Measurements from ENCODE around the gene CENPA. TPM values are rescaled to one million over a fixed set of nuclear protein-coding genes. Genes with fewer than 3 reads are reported as not detected.
A peak's percentile ranks its signal among the peaks of the same experiment; 100 is the strongest.

The CENPA gene
- total and polyA plus RNA-seq, 2 of the 13 experiments (the other 11 are each of a cell fraction or from before 2014, with no cell fraction given), result 28.5 to 38.5 TPM

DNA sequence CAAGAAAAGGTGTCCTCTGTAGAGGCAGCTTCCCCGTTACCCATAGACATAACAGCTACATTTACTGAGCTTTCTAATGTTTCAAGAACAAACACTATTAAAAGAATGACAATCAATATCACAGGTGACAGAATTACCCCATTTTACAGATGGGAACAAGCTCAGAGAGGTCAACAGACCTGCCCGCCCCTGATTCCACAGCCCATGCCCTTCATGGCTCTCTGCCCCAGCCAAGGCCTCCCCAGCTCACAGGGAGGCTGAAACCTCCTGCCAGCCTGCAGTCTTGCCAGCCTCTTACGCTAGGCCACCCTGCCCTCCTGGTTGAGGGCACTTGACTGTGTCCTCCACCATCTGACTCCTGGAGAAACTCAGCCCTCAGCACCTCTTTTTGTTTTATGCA, 40.9 kb upstream of the CENPA start:
- TF ChIP-seq ZNF629 (CRISPR knock-in tag; conservative IDR thresholded peaks at IDR 0.05) (peak; percentile 56), KLF16 (CRISPR knock-in tag; IDR thresholded peaks at IDR 0.05) (no peak), ZNF644 (CRISPR knock-in tag; IDR thresholded peaks at IDR 0.05; ENCODE audit: low read depth) (no peak), POLR2AphosphoS2 (IDR thresholded peaks at IDR 0.05; ENCODE audit: low read depth, low read length) (no peak)
- Histone ChIP-seq H3K27me3 (ENCODE audit: control insufficient read depth in 1 of 2, insufficient read depth in 2 of 2, low read length in 2 of 2) (peaks cover 12 to 47% of the 10 kb centered on the region in 2 experiments; a peak in 4 of 5 replicates), H3K36me3 (replicated peaks in 1 of 2; ENCODE audit: control insufficient read depth in 1 of 2, insufficient read depth in 2 of 2, low read length in 2 of 2) (no peaks in the 10 kb centered on the region), H2AFZ (ENCODE audit: low read length) (no peak overlapping the region), H3K27ac (ENCODE audit: extremely low read length, insufficient read depth, low read length) (no peak overlapping the region), H4K20me1 (ENCODE audit: insufficient read depth, low read length) (no peaks in the 10 kb centered on the region), H3K9ac (ENCODE audit: insufficient read depth, low read depth, low read length) (no peak overlapping the region), H3K4me2 (ENCODE audit: low read depth, low read length) (no peak overlapping the region), H3K4me1 (ENCODE audit: insufficient read depth, low read length) (peaks cover 15% of the 10 kb centered on the region), H3K79me2 (ENCODE audit: insufficient read depth, low read length) (no peaks in the 10 kb centered on the region), H3K9me3 (ENCODE audit: low read length) (no peaks in the 10 kb centered on the region), H3K4me3 (replicated peaks in 1 of 3; ENCODE audit: insufficient read depth in 1 of 3, low read depth in 2 of 3, low read length in 3 of 3) (no peak overlapping the region)
- intact Hi-C loops (cut with micrococcal nuclease; ENCODE audit: unreplicated experiment), result loop anchor here (1.0 kb wide), 1 partner anchor 140 kb away; no protein-coding TSS in a partner anchor
- ChIA-PET POLR2A (no interaction called here), CTCF (ENCODE audit: low intra/inter-chr PET ratio, low total read pairs) (interaction anchor here (1.0 to 7.6 kb wide), 4 partner anchors 26 to 144 kb away, joined by 4 to 118 read pairs (median 6); no protein-coding TSS in a partner anchor)
- DNase-seq (ENCODE audit: low spot score) (no peak), FAIRE-seq (no peak), ATAC-seq (no peak)
- 41% methylated on average over 3 of the region's 3 CpGs for WGBS (ENCODE audit: low lambda C conversion rate)
- no TSS peak for BruUV-seq (replicated peaks)
- in situ Hi-C loops (cut with HindIII; ENCODE audit: extremely low pct_ligation_motif_present, low pct_unique_long_range_greater_than_20kb), result loop anchor here (5.0 kb wide), 1 partner anchor 133 kb away; no protein-coding TSS in a partner anchor

GRCh38 chr2:26745609-26746327, 40.1 kb upstream of the CENPA start:
- 5% methylated on average over 9 of the region's 9 CpGs for WGBS (ENCODE audit: low lambda C conversion rate)
- in situ Hi-C loops (cut with HindIII; ENCODE audit: extremely low pct_ligation_motif_present, low pct_unique_long_range_greater_than_20kb), result no loop called here
- no TSS peak for BruUV-seq (replicated peaks)
- Histone ChIP-seq H3K36me3 (replicated peaks in 1 of 2; ENCODE audit: control insufficient read depth in 1 of 2, insufficient read depth in 2 of 2, low read length in 2 of 2) (no peaks in the 10 kb centered on the region), H2AFZ (ENCODE audit: low read length) (no peak overlapping the region), H3K79me2 (ENCODE audit: insufficient read depth, low read length) (no peaks in the 10 kb centered on the region), H4K20me1 (ENCODE audit: insufficient read depth, low read length) (no peaks in the 10 kb centered on the region), H3K9ac (ENCODE audit: insufficient read depth, low read depth, low read length) (no peak overlapping the region), H3K9me3 (ENCODE audit: low read length) (no peaks in the 10 kb centered on the region), H3K4me1 (ENCODE audit: insufficient read depth, low read length) (peaks cover 23% of the 10 kb centered on the region), H3K27ac (ENCODE audit: extremely low read length, insufficient read depth, low read length) (no peak overlapping the region), H3K27me3 (ENCODE audit: control insufficient read depth in 1 of 2, insufficient read depth in 2 of 2, low read length in 2 of 2) (peaks cover 12 to 47% of the 10 kb centered on the region in 2 experiments; a peak in 4 of 5 replicates), H3K4me2 (ENCODE audit: low read depth, low read length) (no peak overlapping the region), H3K4me3 (replicated peaks in 1 of 3; ENCODE audit: insufficient read depth in 1 of 3, low read depth in 2 of 3, low read length in 3 of 3) (no peak overlapping the region)
- ATAC-seq, result peak; percentile 91
- FAIRE-seq, result peak; percentile 84
- DNase-seq (ENCODE audit: low spot score), result peak; percentile 79
- ChIA-PET POLR2A (no interaction called here), CTCF (ENCODE audit: low intra/inter-chr PET ratio, low total read pairs) (interaction anchor here (1.0 to 7.6 kb wide), 5 partner anchors 25 to 168 kb away, joined by 4 to 118 read pairs (median 5); no protein-coding TSS in a partner anchor)
- intact Hi-C loops (cut with micrococcal nuclease; ENCODE audit: unreplicated experiment), result loop anchor here (1.0 kb wide), 1 partner anchor 140 kb away; no protein-coding TSS in a partner anchor
- TF ChIP-seq ZNF773 (CRISPR knock-in tag; IDR thresholded peaks at IDR 0.05; ENCODE audit: borderline replicate concordance), result no peak
- TF ChIP-seq, protein P1, sequence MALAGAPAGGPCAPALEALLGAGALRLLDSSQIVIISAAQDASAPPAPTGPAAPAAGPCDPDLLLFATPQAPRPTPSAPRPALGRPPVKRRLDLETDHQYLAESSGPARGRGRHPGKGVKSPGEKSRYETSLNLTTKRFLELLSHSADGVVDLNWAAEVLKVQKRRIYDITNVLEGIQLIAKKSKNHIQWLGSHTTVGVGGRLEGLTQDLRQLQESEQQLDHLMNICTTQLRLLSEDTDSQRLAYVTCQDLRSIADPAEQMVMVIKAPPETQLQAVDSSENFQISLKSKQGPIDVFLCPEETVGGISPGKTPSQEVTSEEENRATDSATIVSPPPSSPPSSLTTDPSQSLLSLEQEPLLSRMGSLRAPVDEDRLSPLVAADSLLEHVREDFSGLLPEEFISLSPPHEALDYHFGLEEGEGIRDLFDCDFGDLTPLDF (CRISPR knock-in tag; IDR thresholded peaks at IDR 0.05), result no peak
- TF ChIP-seq ZSCAN31 (CRISPR knock-in tag; IDR thresholded peaks at IDR 0.05; ENCODE audit: low read depth), result no peak
- TF ChIP-seq TP53 (CRISPR knock-in tag; conservative IDR thresholded peaks at IDR 0.05), result 0 out of 2 replicates have a peak, but pooled peaks have one; percentile 25
- no peak for TF ChIP-seq AGO2 (optimal IDR thresholded peaks at IDR 0.05; ENCODE audit: low read depth, low read length)
- TF ChIP-seq MAZ (IDR thresholded peaks at IDR 0.05; ENCODE audit: borderline replicate concordance, low read depth, low read length), result peak; percentile 48; the same call in 1 of the 2 replicates
- no peak for TF ChIP-seq MAZ (CRISPR knock-in tag; IDR thresholded peaks at IDR 0.05; ENCODE audit: low read depth)
- no peak for TF ChIP-seq ZNF891 (CRISPR knock-in tag; IDR thresholded peaks at IDR 0.05)
- TF ChIP-seq CEBPB (IDR thresholded peaks at IDR 0.05; ENCODE audit: borderline replicate concordance, low read depth, low read length), result no peak
- no peak for TF ChIP-seq HNRNPK (IDR thresholded peaks at IDR 0.05; ENCODE audit: low read depth, low read length, poor library complexity, severe bottlenecking)
- TF ChIP-seq, protein P2, sequence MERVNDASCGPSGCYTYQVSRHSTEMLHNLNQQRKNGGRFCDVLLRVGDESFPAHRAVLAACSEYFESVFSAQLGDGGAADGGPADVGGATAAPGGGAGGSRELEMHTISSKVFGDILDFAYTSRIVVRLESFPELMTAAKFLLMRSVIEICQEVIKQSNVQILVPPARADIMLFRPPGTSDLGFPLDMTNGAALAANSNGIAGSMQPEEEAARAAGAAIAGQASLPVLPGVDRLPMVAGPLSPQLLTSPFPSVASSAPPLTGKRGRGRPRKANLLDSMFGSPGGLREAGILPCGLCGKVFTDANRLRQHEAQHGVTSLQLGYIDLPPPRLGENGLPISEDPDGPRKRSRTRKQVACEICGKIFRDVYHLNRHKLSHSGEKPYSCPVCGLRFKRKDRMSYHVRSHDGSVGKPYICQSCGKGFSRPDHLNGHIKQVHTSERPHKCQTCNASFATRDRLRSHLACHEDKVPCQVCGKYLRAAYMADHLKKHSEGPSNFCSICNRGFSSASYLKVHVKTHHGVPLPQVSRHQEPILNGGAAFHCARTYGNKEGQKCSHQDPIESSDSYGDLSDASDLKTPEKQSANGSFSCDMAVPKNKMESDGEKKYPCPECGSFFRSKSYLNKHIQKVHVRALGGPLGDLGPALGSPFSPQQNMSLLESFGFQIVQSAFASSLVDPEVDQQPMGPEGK (CRISPR knock-in tag; IDR thresholded peaks at IDR 0.05), result 0 out of 2 replicates have a peak, but pooled peaks have one; percentile 20

All from HepG2 (cell line).